HEK293T (cell line): ENCODE data around the gene MUC5B.

Source experiments
- CTCF ChIA-PET: fragments of 350-600 bp; formaldehyde crosslinking; extraction: SDS; loops from one replicate; lab custom pipeline; 2021; ENCODE audit warnings: antibody characterized with exemption, inconsistent platforms; lab: Yijun Ruan, JAX
- POLR2A ChIA-PET: fragments of 350-600 bp; formaldehyde crosslinking; extraction: SDS; loops from one replicate; lab custom pipeline; 2020; ENCODE audit warnings: antibody characterized with exemption, inconsistent platforms; lab: Yijun Ruan, JAX
- DNase-seq: peaks from one replicate; pipeline ENCODE4 v3.0.0; 2012; ENCODE audit warnings: mixed read lengths; ENCODE audit errors: extremely low spot score
- ARNT ChIP-seq: fragments of 450-650 bp; IDR thresholded peaks from 2 replicates; pipeline ENCODE4 v1.6.1; 2017; ENCODE audit warnings: mild to moderate bottlenecking
- BHLHE40 ChIP-seq: fragments of 450-650 bp; IDR thresholded peaks from 2 replicates; pipeline ENCODE4 v1.6.1; 2016; ENCODE audit warnings: mild to moderate bottlenecking, moderate library complexity, borderline replicate concordance
- CTBP1 ChIP-seq: fragments of 450-650 bp; IDR thresholded peaks from 2 replicates; pipeline ENCODE4 v1.6.1; 2016; ENCODE audit warnings: borderline replicate concordance
- ELF4 ChIP-seq: fragments of 450-650 bp; IDR thresholded peaks from 2 replicates; pipeline ENCODE4 v1.6.1; 2017; ENCODE audit warnings: antibody characterized with exemption
- FOXA1 ChIP-seq: fragments of 450-650 bp; IDR thresholded peaks from 2 replicates; pipeline ENCODE4 v1.6.1; 2016; ENCODE audit warnings: mild to moderate bottlenecking
- FOXK2 ChIP-seq: fragments of 450-650 bp; IDR thresholded peaks from 2 replicates; pipeline ENCODE4 v1.6.1; 2016; ENCODE audit warnings: mild to moderate bottlenecking
- FOXM1 ChIP-seq: fragments of 450-650 bp; IDR thresholded peaks from 2 replicates; pipeline ENCODE4 v1.6.1; 2017; ENCODE audit warnings: mild to moderate bottlenecking, borderline replicate concordance
- HDGF ChIP-seq: fragments of 450-650 bp; IDR thresholded peaks from 2 replicates; pipeline ENCODE4 v1.6.1; 2017; ENCODE audit warnings: antibody characterized with exemption, borderline replicate concordance
- L3MBTL2 ChIP-seq: fragments of 450-650 bp; conservative IDR thresholded peaks from 2 replicates; pipeline ENCODE4 v1.6.1; 2016; ENCODE audit warnings: mild to moderate bottlenecking
- LEF1 ChIP-seq: fragments of 450-650 bp; IDR thresholded peaks from 2 replicates; pipeline ENCODE4 v1.6.1; 2017; ENCODE audit warnings: mild to moderate bottlenecking, borderline replicate concordance
- NFRKB ChIP-seq: fragments of 450-650 bp; IDR thresholded peaks from 2 replicates; pipeline ENCODE4 v1.6.1; 2016; ENCODE audit warnings: mild to moderate bottlenecking, moderate library complexity
- PKNOX1 ChIP-seq: fragments of 450-650 bp; IDR thresholded peaks from 2 replicates; pipeline ENCODE4 v1.6.1; 2016
- SP1 ChIP-seq: fragments of 450-650 bp; IDR thresholded peaks from 2 replicates; pipeline ENCODE4 v1.6.1; 2017
- SUZ12 ChIP-seq: fragments of 450-650 bp; IDR thresholded peaks from 2 replicates; pipeline ENCODE4 v1.6.1; 2016; ENCODE audit warnings: mild to moderate bottlenecking
- TARDBP ChIP-seq: fragments of 450-650 bp; IDR thresholded peaks from 2 replicates; pipeline ENCODE4 v1.6.1; 2016
- ZNF384 ChIP-seq: fragments of 450-650 bp; IDR thresholded peaks from 2 replicates; pipeline ENCODE4 v1.6.1; 2016

The MUC5B gene

GRCh38 chr11:1197886-1198560, 24.8 kb upstream of the MUC5B start:
- TF ChIP-seq NFRKB (no peak), SUZ12 (no peak), SP1 (no peak), BHLHE40 (no peak), L3MBTL2 (no peak), FOXK2 (no peak), HDGF (no peak), FOXM1 (no peak), TARDBP (no peak), ZNF384 (no peak), CTBP1 (no peak), ELF4 (no peak)
- ChIA-PET CTCF (no interaction called here), POLR2A (no interaction called here)
- DNase-seq = no peak

DNA sequence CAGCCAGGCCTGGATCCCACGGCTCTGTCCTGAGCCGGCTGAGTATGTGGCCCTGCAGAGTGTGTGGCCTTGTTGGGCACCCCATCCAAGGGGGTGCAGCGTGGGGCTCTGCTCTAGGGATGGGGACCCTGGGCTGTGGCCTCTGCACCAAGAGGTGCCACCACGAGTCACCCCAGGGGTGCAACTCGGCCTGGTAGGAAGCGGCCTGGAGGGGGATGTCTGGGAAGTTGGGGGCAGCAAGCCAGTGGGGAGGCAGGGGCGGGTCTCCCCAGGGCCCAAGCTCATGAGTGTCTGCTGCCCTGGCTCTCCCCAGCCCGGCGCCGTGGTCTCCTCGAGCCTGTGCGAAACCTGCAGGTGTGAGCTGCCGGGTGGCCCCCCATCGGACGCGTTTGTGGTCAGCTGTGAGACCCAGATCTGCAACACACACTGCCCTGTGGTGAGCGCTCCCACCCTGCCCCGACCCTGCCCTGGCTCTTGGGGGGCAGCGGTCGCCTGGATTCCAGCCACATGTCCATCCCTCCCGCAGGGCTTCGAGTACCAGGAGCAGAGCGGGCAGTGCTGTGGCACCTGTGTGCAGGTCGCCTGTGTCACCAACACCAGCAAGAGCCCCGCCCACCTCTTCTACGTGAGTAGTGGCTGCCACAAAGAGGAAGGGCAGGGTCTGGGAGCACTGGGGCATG, 24.2 kb upstream of the MUC5B start:
- ChIA-PET POLR2A (no interaction called here), CTCF (no interaction called here)
- no peak for DNase-seq
- TF ChIP-seq CTBP1 (no peak), SUZ12 (no peak), BHLHE40 (no peak), ARNT (no peak), HDGF (no peak), L3MBTL2 (no peak), LEF1 (no peak)

GRCh38 chr11:1199241-1199750, 23.6 kb upstream of the MUC5B start:
- TF ChIP-seq FOXK2 (no peak), SP1 (no peak), FOXM1 (no peak), LEF1 (no peak), NFRKB (no peak), TARDBP (no peak), ARNT (no peak), HDGF (no peak), ELF4 (no peak), BHLHE40 (no peak), L3MBTL2 (no peak), PKNOX1 (no peak), ZNF384 (no peak), CTBP1 (no peak), FOXA1 (no peak), SUZ12 (no peak)
- POLR2A ChIA-PET = no interaction called here
- CTCF ChIA-PET = no interaction called here
- DNase-seq = no peak

DNA sequence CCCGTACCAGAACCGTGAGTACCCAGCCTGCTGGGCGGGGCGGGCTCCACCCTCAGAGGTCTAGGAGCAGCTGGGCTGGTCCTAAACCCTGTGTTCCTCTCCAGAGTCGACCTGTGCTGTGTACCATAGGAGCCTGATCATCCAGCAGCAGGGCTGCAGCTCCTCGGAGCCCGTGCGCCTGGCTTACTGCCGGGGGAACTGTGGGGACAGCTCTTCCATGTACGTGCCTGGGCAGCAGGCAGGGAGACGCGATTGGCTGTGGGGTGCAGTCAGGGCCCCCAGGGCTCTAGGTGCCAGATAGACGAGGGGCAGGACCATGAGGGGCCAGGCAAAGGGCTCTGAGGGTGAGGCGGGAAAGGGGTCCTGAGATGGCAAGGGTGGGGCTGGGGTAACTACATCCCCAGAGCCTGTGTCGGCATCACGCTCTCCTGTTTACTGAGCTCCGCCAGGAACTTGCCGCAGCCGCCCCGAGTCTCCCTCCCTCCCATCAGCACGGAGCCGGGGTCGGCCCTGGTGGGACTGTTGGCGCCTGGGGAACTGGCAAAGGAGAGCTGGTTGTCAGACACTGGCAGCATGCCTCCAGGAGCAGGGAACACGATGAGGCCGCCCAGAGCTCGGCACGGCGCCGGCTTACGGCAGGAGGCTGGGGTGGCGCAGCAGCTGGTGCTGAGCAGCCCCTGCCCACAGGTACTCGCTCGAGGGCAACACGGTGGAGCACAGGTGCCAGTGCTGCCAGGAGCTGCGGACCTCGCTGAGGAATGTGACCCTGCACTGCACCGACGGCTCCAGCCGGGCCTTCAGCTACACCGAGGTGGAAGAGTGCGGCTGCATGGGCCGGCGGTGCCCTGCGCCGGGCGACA, 22.9 kb upstream of the MUC5B start:
- ChIA-PET POLR2A (no interaction called here), CTCF (no interaction called here)
- DNase-seq = no peak
- TF ChIP-seq ELF4 = no peak
- no peak for TF ChIP-seq NFRKB
- TF ChIP-seq ZNF384 = no peak
- no peak for TF ChIP-seq L3MBTL2
- no peak for TF ChIP-seq BHLHE40
- no peak for TF ChIP-seq CTBP1
- no peak for TF ChIP-seq PKNOX1
- no peak for TF ChIP-seq SP1
- no peak for TF ChIP-seq FOXM1
- TF ChIP-seq SUZ12 = no peak
- no peak for TF ChIP-seq HDGF
- TF ChIP-seq ARNT = no peak
- no peak for TF ChIP-seq LEF1
- TF ChIP-seq TARDBP = no peak

GRCh38 chr11:1200611-1201191, 22.2 kb upstream of the MUC5B start:
- DNase-seq = no peak
- TF ChIP-seq FOXM1 = no peak
- POLR2A ChIA-PET = no interaction called here
- CTCF ChIA-PET = no interaction called here

GRCh38 chr11:1201395-1202153, 21.3 kb upstream of the MUC5B start:
- CTCF ChIA-PET = no interaction called here
- TF ChIP-seq NFRKB (peak; percentile 50; the same call in 1 of the 2 replicates), FOXA1 (no peak)
- DNase-seq = no peak
- POLR2A ChIA-PET = no interaction called here
